RPMI7951 (cell line): Measurements from ENCODE around the gene ARHGAP31. TPM values are rescaled to one million over a fixed set of nuclear protein-coding genes. Genes with fewer than 3 reads are reported as not detected.
"Not testable (repeated sequence)": the region's sequence is repeated elsewhere in the genome, so short reads cannot be mapped to it uniquely, and the experiment has no call there.

Experiments
- DNase-seq: peaks from one replicate; pipeline ENCODE4 v3.0.0-alpha.2; 2012; ENCODE audit warnings: low read depth
- total RNA-seq: library from RNA; depleted of rRNA; stranded (reverse); fragments of >200 nt; shearing (Covaris generic); gene quantifications from 2 replicates; pipeline ENCODE4 v1.2.3, GENCODE V29; 2014

The ARHGAP31 gene
- total RNA-seq, 1 experiment from 2014 or later, result 4.7 TPM

- no peak for DNase-seq
These were observed 25.1 kb downstream of the ARHGAP31 start for GRCh38 chr3:119319311-119319710.

- not testable (repeated sequence) for DNase-seq
These were observed 26.6 kb downstream of the ARHGAP31 start for GRCh38 chr3:119320785-119321184.

- DNase-seq, result peak; percentile 41
These were observed 28.0 kb downstream of the ARHGAP31 start for GRCh38 chr3:119322021-119322834.

DNA sequence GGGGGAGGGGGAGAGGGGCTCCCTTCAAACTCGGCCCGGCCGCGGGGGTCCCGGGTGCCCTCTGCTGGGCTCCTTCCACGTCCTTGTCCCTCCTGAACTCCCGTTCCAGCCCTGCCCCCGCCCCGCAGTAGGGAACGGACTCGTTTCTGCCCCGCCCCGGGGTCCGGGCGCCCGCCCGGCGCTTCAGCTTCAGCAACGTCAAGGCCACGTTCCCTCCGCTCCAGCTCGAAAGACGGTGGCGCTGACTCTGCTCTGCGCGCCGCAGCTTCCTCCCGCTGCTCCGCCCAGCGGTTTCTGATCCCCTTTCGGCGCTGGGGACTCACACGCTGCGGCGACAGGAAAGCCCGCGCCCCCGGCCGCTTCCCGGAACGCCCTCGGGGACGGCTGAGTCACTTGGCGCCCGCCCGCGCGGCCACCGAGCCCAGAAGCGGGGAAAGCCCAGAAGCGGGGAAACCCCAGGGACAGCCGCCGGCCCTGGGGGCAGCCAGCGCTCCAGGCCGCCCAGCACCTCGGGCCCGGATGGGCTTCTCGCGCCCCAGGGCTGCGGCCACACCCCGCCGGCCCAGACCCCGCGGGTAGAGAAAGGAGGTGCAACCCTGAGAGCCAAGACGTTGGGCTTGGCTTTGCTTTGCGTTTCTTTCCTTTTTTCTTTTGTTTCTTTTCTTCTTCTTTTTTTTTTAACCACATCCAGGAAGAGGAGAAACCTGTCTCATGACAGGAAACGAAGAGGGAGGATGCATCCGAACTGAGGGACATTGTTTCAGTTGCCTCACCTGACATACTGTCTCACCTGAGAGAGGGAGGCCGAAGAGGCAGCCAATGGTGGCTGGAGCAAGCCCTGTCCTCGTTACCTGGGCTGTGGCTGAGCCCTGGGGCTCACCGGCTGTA, 28.9 kb downstream of the ARHGAP31 start:
- DNase-seq, result peak; percentile 92

GRCh38 chr3:119323723-119324085, 29.5 kb downstream of the ARHGAP31 start:
- DNase-seq, result no peak

GRCh38 chr3:119324899-119325298, 30.7 kb downstream of the ARHGAP31 start:
- no peak for DNase-seq

DNA sequence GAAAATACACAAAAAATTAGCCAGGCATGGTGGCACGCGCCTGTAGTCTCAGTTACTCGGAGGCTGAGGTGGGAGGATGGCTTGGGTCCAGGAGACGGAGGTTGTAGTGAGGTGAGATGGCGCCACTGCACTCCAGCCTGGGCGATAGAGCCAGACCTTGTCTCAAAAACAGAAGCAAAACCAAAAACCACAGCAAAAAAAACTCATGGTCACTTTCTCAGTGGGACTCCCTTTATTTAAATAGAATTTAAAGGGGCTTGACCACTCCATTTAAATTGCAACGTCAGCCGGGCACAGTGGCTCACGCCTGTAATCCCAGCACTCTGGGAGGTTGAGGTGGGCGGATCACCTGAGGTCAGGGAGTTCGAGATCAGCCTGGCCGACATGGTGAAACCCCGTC, 32.8 kb downstream of the ARHGAP31 start:
- no peak for DNase-seq

DNA sequence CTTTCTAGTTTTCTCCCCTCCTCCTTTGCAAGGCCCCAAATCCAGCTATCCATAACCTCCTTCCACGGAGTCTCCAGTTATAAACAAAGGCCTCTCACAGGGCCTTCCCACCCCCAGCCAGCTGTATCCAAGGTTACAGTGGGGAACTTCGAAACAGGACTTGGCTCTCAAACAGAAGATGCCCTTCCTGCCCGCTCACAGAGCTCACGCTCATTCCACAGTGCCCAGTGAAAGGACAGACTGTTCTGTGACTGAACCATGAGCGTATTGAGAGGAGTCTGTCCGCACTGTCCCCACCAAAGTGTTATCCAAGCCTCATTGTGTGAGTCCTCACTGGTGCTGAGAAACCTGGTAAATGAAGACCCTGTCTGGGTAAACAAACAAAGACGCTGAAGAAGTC, 35.4 kb downstream of the ARHGAP31 start:
- peak; percentile 56 for DNase-seq

GRCh38 chr3:119330181-119330580, 36.0 kb downstream of the ARHGAP31 start:
- no peak for DNase-seq

DNA sequence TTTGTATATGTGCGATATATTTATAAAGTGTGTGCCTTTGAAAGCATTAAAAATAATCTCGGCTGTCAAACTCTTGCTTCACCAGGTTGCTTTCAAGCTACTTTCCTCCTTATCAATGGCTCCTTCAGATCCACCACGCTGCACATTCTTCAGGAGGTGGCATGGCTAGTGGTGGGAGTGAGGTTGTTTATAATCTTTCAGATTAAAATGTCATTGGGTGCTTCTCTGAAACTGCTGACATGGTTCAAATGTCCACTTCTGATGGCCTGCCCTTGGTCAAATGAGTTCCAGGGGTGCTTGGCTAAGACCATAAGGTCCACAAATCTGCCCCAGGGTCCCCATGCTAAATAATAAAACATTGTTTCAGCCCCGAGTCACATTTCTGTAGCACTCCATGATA, 36.7 kb downstream of the ARHGAP31 start:
- DNase-seq, result no peak

- DNase-seq, result no peak
These were observed 37.5 kb downstream of the ARHGAP31 start for GRCh38 chr3:119331661-119332060.

GRCh38 chr3:119333773-119334509, 39.8 kb downstream of the ARHGAP31 start:
- no peak for DNase-seq

- DNase-seq, result no peak
These were observed 42.6 kb downstream of the ARHGAP31 start for GRCh38 chr3:119336823-119337222.

- not testable (repeated sequence) for DNase-seq
These were observed 43.2 kb downstream of the ARHGAP31 start for GRCh38 chr3:119337407-119337806.

- DNase-seq, result no peak
These were observed 44.6 kb downstream of the ARHGAP31 start for GRCh38 chr3:119338754-119339153.

DNA sequence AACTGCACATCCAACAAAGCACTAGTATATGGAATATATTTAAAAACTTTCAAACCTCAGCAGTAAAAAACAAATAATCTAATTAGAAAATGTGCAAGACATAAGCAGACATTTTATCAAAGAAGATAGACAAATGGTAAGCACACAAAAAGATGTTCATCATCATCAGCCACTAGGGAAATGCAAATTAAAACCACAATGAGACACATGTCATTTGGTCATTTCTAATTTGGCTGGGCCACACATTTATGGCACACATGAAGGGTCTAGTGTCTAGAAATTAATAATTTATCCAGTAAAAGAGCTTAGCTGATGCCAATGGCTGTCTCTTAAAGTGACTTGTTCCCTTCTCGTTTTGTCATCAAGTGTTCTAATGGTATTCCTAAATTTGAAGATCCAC, 45.8 kb downstream of the ARHGAP31 start:
- DNase-seq, result no peak

DNA sequence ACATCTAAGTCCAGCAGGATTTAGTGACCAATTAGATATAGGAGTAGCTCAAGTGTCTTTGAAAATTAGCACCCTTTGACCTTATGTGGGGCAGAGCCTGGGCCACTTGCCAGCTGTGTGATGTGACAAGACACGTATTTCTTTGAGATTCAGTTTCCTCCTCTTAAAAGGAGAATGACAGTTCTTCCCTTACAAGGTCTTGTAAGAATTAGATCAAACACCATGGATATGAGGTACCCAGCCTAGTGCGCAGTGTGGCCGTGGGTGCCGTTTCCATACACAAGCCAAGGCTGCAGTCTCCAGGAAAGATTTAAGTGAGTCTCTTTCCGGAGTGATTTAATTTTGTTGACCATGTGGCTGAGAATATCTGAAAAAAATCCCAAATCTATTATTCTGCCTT, 46.3 kb downstream of the ARHGAP31 start:
- DNase-seq, result no peak

DNA sequence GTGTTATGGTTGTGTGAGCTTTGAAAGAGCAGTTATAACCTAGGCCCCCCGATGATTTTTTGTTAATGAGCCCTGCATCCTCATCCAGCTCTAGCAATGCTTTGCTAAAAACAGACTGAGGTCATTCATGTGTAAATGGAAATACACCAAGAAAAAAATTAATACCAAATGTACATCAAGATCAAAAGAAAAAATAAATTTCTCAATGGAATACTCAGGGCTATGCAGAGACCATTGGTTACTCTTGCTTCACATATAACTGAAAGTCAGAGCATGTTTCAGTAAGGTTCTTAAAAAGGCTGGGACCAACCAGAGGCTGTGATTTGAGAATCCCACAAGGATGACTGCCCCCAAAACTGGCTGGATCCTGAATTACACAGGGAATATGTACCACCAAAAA, 48.0 kb downstream of the ARHGAP31 start:
- DNase-seq, result no peak

DNA sequence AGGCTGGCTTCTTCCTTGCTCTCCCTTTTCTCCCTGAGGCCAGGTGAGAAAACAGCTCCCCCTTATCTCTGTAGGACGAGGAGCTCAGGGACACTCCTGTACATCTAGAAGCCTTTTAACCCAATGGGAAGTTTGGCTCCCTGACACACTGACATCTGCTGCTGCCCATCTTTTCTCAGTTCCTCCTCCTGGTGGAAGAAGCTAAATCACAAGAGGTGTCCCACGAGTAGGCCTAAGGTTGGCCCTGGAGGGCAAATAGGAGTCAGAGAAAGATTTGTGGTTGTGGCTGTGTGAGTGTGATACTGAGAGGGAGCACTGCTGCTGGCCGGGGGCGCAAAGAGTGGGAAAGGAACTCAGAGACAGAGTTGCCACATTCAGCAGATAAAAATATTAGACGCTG, 49.5 kb downstream of the ARHGAP31 start:
- no peak for DNase-seq

- DNase-seq, result no peak
These were observed 51.9 kb downstream of the ARHGAP31 start for GRCh38 chr3:119346076-119346496.

GRCh38 chr3:119347036-119347435, 52.9 kb downstream of the ARHGAP31 start:
- DNase-seq, result no peak

DNA sequence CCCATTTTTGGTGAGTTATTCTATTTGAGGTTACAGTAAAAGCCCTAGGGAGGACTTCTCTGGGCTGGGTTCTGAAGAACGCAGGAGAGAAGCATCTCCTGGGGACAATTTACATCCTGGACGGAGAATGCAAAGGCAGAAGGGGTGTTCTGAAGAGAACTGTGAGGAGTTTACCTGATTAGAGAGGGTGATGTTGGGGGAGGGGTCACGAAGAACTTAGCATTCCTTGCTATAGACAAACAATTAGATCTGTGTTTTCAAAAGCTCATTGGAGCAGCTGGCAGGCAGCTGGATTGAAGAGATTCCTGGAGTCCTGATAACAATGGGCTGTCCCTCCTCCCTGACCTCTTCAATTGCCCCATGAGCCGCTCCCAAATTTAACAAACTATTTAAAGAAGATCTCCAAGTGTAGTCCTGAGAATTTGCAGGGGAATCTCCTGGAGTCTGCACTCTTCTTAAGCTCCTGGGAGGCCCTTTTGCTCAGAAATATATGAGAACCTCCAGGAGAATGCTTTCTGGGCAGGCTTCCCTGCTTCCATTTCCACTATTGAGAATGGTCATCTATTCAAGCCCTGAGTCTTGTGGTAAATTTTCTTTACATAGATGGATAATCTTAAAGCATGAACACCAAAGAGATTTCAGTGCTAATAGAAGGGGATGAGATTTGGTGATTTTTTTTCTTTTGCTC, 55.3 kb downstream of the ARHGAP31 start:
- no peak for DNase-seq
